HG03095 (cell line): ENCODE results near the gene MX1.

Experiments used
- ATAC-seq: cut with Tn5 transposase; IDR thresholded peaks from one replicate; pipeline ENCODE4 v1.9.1; 2021; ENCODE audit warnings: moderate library complexity; ENCODE audit not compliant: unreplicated experiment

Gene MX1

DNA sequence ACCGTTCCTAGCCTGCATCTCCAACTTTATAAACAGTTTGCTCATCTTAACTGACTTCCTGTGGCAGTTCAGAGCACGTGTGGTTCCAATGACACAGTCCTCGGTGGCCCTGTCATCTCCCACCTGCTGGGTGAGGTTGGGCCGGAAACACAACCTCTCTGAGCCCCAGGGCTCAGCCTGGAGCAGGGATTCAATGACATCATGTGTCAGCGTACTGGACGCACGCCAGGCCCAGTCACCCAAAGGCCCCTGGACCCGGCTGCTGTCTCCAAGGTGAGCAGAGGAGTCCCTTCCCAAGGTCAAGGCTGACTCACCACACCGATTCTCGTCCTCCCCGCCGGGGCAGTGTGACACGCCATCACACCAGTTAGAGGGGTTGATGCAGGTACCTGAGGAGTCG, 62.0 kb downstream of the MX1 start:
- no peak for ATAC-seq

DNA sequence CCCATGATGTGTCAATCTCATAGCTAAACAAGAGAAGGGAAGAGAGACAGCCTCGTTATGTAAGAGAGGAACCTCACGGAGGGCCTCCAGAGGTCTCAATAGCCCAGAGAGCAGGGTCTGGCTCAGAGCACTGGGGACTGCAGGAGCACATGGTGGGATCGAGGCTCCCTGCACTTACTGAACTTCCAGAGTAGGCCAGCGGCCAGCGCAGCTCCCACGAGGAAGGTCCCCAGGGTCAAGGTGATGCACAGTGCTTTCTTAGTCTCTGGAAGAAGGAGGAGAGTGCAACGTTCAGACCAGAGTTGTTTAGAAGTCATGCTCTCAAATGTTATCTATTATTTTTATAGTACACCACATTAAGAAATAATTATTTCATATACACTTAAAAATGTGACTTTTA, 63.3 kb downstream of the MX1 start:
- no peak for ATAC-seq

DNA sequence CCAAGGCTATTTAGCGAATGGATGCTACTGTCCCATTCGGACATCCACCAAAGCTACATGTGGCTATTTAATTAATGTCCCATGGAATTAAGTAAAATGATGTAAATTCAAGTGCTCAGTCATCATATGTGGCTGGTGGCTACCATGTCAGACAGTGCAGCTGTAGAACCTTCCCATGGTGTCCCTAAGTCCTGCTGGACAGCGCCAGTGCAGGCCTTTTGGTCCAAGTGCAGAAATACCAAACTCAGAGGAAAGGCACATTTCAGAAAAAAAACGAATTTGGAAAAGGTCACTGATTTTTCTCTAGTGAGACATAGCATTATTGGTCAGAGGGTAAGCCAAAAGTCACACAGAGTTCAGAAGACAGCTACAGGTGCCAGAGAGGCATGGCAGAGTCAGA, 64.3 kb downstream of the MX1 start:
- no peak for ATAC-seq

GRCh38 chr21:41491412-41491811, 65.4 kb downstream of the MX1 start:
- no peak for ATAC-seq

GRCh38 chr21:41494242-41494641, 68.2 kb downstream of the MX1 start:
- no peak for ATAC-seq

DNA sequence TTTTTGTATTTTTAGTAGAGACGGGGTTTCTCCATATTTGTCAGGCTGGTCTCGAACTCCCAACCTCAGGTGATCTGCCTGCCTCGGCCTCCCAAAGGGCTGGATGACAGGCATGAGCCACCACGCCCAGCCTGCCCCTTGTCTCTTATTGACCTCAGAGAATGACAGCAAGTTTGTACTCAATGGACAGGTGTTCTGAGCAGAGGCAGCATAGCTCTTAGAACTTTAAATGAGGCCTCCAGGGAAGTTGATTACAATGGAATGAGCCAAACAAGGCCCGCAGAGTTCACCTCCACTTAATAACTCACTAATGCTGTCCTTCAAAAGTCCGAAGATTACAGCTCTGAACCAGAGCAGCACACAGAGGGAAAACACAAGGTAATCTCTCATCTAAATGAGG, 71.0 kb downstream of the MX1 start:
- no peak for ATAC-seq

GRCh38 chr21:41497788-41498187, 71.7 kb downstream of the MX1 start:
- ATAC-seq = no peak

- no peak for ATAC-seq
These were observed 73.9 kb downstream of the MX1 start for GRCh38 chr21:41499920-41500319.

DNA sequence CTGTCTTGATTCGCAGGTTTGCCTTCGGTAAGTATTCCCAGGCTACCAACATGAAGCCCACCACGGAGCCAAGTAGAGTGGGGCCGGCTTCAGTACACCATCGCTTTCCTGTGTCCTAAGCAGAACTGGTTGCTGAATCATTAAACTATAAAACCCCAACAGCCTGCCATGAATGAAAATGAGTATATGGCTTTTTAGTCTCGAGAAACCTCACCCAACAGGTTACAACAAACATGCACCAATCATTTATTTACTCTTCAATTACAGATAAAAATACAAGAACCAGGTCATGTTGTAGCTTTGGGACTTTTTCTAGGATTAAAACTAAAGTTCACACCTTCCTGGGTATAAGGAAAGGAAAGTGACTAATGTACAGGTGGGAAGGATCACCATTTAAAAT, 74.3 kb downstream of the MX1 start:
- ATAC-seq = no peak

- no peak for ATAC-seq
These were observed 74.9 kb downstream of the MX1 start for GRCh38 chr21:41500931-41501381.

- ATAC-seq = no peak
These were observed 75.9 kb downstream of the MX1 start for GRCh38 chr21:41501919-41502318.

DNA sequence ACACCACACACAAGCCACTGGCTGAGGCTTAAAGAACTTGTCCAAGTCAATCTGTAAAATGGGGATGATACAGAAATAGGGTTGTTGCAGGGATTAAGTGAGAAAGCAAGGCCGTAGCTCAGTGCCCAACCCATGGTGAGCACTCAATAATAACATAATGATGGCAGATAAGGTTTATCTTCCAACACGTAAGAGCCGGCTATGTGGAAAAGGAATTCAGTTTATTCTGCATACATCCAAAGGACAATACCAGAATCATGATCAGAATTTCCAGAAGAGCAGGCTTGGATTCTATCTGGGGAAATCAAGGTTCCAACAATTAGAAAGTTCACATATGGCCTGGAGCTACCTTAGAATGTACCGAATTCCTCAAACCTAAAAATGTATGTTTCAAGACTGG, 77.3 kb downstream of the MX1 start:
- no peak for ATAC-seq

DNA sequence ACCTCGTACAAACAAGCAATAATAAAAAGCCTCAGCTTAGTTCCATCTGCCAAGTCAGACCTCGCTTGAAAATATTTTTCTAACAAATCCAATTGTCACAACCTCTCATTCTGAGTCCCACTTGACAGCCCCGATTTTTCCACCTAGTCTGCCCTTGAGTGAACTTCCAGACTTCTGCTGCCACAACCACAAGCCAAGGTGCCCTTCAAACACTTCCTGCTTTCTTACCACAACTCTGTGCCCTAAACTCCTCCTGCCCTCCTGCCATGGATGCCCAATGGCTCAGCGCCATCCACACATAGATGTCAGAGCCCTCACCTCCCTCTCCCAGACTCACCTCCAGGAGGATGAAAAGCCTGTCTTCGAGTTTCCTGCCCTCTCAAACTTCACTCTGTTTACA, 78.0 kb downstream of the MX1 start:
- ATAC-seq = no peak

GRCh38 chr21:41506005-41506594, 80.1 kb downstream of the MX1 start:
- no peak for ATAC-seq

GRCh38 chr21:41506611-41507520, 80.8 kb downstream of the MX1 start:
- no peak for ATAC-seq

GRCh38 chr21:41507521-41508414, 81.7 kb downstream of the MX1 start, which contains the start of gene TMPRSS2:
Gene TMPRSS2 (minus strand): TSS chr21:41508158. CDS start chr21:41498133, 10,025 bp downstream.
- no peak for ATAC-seq

DNA sequence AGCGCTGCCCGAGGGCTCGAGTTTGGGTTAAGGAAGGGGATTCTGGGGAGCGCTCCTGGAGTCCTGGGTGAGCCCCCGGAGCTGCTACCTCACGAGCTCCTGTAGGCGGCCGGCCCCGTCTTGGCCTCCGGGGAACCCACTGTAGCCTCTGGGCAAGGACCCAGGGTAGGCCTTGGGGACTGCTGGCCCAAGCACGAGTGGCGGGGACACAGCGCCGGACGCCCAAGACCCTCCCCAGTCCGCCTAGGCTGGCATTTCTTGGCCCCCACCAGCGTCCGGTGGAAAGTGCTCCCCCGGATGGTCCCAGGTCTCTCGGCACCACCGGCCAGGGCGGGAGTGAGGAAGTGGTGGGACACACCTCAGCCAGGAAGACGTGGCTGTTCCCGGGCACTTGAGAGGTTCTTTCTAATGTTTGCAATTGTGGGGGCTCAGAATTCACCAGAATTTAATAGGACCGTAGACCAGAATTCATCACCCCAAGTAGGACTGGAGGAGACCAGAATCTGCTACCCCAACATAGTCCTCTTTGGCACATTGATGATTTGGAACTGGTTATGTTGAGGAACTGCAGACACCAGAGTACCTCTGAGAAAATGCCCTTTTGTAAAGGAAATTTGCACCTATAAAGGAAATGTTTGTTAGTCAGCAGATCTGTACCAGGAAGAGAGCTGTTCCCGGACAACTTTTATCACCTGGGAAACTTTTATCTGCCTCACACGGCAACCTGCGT, 82.5 kb downstream of the MX1 start:
- no peak for ATAC-seq
